ENCODE data around the gene RBP2.

DNA sequence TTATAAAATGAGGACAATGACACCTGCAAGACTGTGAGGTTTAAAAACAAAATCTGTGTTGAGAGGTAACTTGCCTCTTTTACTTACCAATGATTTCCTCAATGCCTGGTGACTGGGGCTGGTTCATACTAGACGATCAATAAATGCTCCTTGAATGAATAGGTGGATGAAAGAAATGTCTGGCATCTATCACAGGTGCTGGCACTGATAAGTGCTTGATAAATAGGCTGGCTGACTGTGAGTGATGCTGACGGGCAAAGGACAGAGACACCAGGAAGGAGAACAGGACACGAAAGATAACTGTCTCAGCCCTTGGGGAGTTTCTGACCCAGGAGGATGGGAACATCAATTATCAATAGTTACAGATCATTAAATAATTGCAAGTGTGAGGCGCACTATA lies 31.9 kb downstream of the RBP2 start:
- TF ChIP-seq, protein P1, sequence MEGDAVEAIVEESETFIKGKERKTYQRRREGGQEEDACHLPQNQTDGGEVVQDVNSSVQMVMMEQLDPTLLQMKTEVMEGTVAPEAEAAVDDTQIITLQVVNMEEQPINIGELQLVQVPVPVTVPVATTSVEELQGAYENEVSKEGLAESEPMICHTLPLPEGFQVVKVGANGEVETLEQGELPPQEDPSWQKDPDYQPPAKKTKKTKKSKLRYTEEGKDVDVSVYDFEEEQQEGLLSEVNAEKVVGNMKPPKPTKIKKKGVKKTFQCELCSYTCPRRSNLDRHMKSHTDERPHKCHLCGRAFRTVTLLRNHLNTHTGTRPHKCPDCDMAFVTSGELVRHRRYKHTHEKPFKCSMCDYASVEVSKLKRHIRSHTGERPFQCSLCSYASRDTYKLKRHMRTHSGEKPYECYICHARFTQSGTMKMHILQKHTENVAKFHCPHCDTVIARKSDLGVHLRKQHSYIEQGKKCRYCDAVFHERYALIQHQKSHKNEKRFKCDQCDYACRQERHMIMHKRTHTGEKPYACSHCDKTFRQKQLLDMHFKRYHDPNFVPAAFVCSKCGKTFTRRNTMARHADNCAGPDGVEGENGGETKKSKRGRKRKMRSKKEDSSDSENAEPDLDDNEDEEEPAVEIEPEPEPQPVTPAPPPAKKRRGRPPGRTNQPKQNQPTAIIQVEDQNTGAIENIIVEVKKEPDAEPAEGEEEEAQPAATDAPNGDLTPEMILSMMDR (IDR thresholded peaks at IDR 0.05): no peak
- TF ChIP-seq POLR2A (IDR thresholded peaks at IDR 0.05): no peak

Data from lower leg skin (tissue), 3 donors.